Activated CD4-positive, alpha-beta T cell treated with anti-CD3 and anti-CD28 coated beads for 36 hours (primary cell): Measurements from ENCODE around the gene LTBP1. TPM values are rescaled to one million over a fixed set of nuclear protein-coding genes. Genes with fewer than 3 reads are reported as not detected.
"Not testable (repeated sequence)": the region's sequence is repeated elsewhere in the genome, so short reads cannot be mapped to it uniquely, and the experiment has no call there.

Experiments
- ATAC-seq: fragments of 200-7000 bp; cut with Tn5 transposase; one replicate; pipeline ENCODE4 v1.10.0; 2021; ENCODE audit warnings: mild to moderate bottlenecking, moderate library complexity
- CTCF ChIA-PET: fragments of 350-600 bp; sonication (Branson Sonifier 250); formaldehyde crosslinking; loops from one replicate; lab custom pipeline; 2021; ENCODE audit warnings: antibody characterized with exemption; lab: Charles Lee
- POLR2A ChIA-PET: fragments of 350-600 bp; sonication (Branson Sonifier 250); formaldehyde crosslinking; loops from one replicate; lab custom pipeline; 2021; ENCODE audit warnings: antibody characterized with exemption, inconsistent platforms; lab: Charles Lee
- DNase-seq: peaks from one replicate; pipeline ENCODE4 v3.0.0-alpha.2; 2020
- H3K27ac Mint-ChIP-seq: one replicate; pipeline ENCODE4 v1.8.0; 2021; ENCODE audit warnings: mixed read lengths
- H3K27me3 Mint-ChIP-seq: one replicate; pipeline ENCODE4 v1.8.0; 2021; ENCODE audit warnings: mixed read lengths
- H3K36me3 Mint-ChIP-seq: one replicate; pipeline ENCODE4 v1.8.0; 2021; ENCODE audit warnings: low read depth, mixed read lengths
- H3K4me1 Mint-ChIP-seq: one replicate; pipeline ENCODE4 v1.8.0; 2021; ENCODE audit warnings: mixed read lengths
- H3K4me3 Mint-ChIP-seq: one replicate; pipeline ENCODE4 v1.8.0; 2021; ENCODE audit warnings: mild to moderate bottlenecking, moderate library complexity, mixed read lengths
- H3K9me3 Mint-ChIP-seq: one replicate; pipeline ENCODE4 v1.8.0; 2021; ENCODE audit warnings: low read depth, mixed read lengths
- intact Hi-C, 2 experiments: fragments of 100-400 bp; cut with DNase I in 1 of 2; cut with micrococcal nuclease in 1 of 2; formaldehyde crosslinking; loops; one replicate each; pipeline versions ENCODE4 v1.14.2 to v1.15.1; 2022 to 2024; cut with DNase I, micrococcal nuclease
- total RNA-seq, 2 experiments: library from RNA; stranded (reverse); gene quantifications; one replicate each; pipeline ENCODE4 v1.2.3, GENCODE V29; 2021

Gene LTBP1
- total RNA-seq, 2 experiments from 2014 or later: 0.14 to 0.26 TPM

DNA sequence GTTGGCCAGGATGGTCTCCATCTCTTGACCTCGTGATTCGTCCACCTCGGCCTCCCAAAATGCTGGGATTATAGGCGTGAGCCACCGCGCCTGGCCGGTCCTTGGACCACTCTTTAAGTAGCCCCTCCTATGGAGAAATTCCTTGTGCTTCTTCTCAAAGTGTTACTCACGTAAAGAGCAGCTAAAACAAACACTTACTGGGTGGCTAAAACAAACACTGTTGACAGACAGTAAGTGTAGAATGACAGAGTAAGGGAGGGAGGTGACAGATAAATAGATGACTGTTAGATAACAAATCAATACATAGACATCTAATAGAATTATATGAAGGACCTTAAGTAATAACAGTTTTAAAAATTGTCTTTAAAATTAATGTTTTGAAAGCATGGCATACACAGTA is 488.8 kb downstream of the LTBP1 start:
- Mint-ChIP-seq H3K36me3 (no peaks in the 10 kb centered on the region), H3K27ac (no peak overlapping the region), H3K9me3 (no peaks in the 10 kb centered on the region), H3K4me1 (no peaks in the 10 kb centered on the region), H3K27me3 (peaks cover 2% of the 10 kb centered on the region), H3K4me3 (no peak overlapping the region)
- POLR2A ChIA-PET: no interaction called here
- DNase-seq (no peak), ATAC-seq (no peak)
- CTCF ChIA-PET: no interaction called here
- intact Hi-C loops: no loop called here

DNA sequence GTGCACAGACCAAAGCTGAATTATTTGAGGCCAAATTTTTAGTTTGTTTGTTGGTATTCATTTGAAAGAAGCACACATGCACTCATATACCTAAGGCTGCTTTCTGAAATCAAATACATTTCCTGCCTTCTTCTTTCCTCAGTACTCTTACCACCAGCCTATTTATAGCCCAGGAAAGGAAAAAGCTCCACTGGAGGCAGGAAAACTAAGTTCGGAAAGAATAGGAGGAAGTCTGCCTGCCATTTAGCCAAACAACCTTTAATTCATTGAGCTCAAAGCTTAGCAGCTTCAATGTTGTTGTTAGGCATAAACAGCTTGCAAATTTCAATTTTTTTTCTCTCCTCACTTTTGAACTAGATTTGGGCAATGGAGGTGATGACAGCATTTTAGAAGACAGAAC is 489.3 kb downstream of the LTBP1 start:
- H3K4me3 Mint-ChIP-seq: no peak overlapping the region
- H3K27me3 Mint-ChIP-seq: peaks cover 2% of the 10 kb centered on the region
- intact Hi-C loops: no loop called here
- CTCF ChIA-PET: interaction anchor here (0.6 kb wide), 1 partner anchor 40 kb away, joined by 3 read pairs; no protein-coding TSS in a partner anchor
- DNase-seq (no peak), ATAC-seq (no peak)
- POLR2A ChIA-PET: no interaction called here
- no peaks in the 10 kb centered on the region for H3K4me1 Mint-ChIP-seq
- H3K27ac Mint-ChIP-seq: no peak overlapping the region
- H3K36me3 Mint-ChIP-seq: no peaks in the 10 kb centered on the region
- H3K9me3 Mint-ChIP-seq: no peaks in the 10 kb centered on the region

DNA sequence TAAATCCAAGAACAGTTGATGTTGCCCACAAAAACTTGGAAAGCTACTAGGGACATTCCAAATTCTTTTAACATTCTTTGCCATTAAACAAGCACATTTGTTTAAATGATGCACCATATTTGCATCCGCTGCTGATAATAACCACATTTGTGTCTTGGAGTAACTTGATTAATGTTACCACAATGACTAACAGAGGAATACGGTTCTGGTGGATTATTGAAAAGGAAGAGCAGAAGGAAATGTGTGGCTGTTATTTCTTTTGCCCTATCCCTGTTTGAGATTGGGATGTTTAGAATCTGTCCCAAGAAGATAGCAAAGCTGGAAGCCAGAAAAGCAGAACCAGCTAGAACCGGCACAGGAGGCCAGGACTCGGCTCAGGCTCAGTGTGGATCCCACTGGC is 490.5 kb downstream of the LTBP1 start:
- ATAC-seq (no peak), DNase-seq (no peak)
- H3K27ac Mint-ChIP-seq: no peak overlapping the region
- POLR2A ChIA-PET: no interaction called here
- CTCF ChIA-PET: interaction anchor here (0.6 kb wide), 1 partner anchor 116 kb away, joined by 3 read pairs; no protein-coding TSS in a partner anchor
- peaks cover 2% of the 10 kb centered on the region for H3K27me3 Mint-ChIP-seq
- no peaks in the 10 kb centered on the region for H3K9me3 Mint-ChIP-seq
- no peaks in the 10 kb centered on the region for H3K4me1 Mint-ChIP-seq
- intact Hi-C loops: no loop called here
- no peak overlapping the region for H3K4me3 Mint-ChIP-seq
- H3K36me3 Mint-ChIP-seq: no peaks in the 10 kb centered on the region

DNA sequence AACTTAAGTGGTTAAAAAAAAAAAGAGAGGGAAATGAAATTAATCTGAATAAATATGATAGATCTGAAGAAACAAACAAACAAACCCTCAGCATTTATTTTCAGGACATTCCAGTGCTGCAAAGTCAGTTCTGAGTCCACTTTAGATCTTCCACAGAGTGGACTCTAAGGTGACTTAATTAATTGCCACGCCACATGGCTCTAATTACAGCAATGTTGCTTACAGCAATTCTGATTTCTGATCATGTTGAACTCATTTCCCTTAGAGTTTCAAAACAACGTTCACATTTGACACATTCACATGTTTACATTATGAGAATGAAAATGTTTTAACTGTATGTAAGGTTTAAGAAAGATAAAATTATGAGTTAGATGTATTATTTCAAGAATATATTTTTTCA is 491.1 kb downstream of the LTBP1 start:
- no peaks in the 10 kb centered on the region for H3K36me3 Mint-ChIP-seq
- DNase-seq: no peak
- no peak overlapping the region for H3K4me3 Mint-ChIP-seq
- H3K4me1 Mint-ChIP-seq: no peaks in the 10 kb centered on the region
- ATAC-seq: no peak
- no peaks in the 10 kb centered on the region for H3K9me3 Mint-ChIP-seq
- H3K27ac Mint-ChIP-seq: no peak overlapping the region
- POLR2A ChIA-PET: no interaction called here
- intact Hi-C loops: no loop called here
- CTCF ChIA-PET: no interaction called here
- H3K27me3 Mint-ChIP-seq: peaks cover 2% of the 10 kb centered on the region

DNA sequence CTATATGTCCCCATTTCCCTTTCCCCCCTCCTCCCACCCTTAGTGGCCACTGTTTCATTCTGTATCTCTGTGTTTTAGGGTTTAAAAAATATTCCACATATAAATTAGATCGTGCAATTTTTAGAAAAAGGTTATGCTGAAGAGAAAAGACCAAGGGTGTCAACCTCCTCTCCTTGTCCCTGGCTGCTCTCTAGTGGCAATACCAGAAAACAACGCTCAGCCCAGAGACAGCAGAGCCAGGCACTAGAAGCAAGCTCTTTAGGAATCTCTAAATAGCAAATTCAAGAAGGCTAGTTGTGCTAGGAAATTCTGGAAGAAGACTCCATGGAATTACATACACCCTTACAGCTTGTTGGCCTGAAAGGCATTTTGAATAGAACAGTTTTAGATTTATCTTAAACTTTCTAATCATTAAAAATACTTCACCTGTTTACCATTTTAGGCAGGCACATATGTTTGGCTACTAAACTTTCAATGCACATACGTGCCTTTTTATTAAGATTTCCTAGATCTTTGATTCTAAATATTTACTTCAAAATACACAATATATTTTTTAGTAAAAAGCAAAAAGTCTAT is 494.6 kb downstream of the LTBP1 start:
- Mint-ChIP-seq H3K4me1 (no peaks in the 10 kb centered on the region), H3K27ac (no peak overlapping the region), H3K36me3 (no peaks in the 10 kb centered on the region), H3K27me3 (no peaks in the 10 kb centered on the region), H3K9me3 (no peaks in the 10 kb centered on the region), H3K4me3 (no peak overlapping the region)
- peak; percentile 57 for ATAC-seq
- intact Hi-C loops: no loop called here
- ChIA-PET CTCF (interaction anchor here (1.1 kb wide), 1 partner anchor 142 kb away, joined by 6 read pairs; no protein-coding TSS in a partner anchor), POLR2A (no interaction called here)
- peak; percentile 41 for DNase-seq

DNA sequence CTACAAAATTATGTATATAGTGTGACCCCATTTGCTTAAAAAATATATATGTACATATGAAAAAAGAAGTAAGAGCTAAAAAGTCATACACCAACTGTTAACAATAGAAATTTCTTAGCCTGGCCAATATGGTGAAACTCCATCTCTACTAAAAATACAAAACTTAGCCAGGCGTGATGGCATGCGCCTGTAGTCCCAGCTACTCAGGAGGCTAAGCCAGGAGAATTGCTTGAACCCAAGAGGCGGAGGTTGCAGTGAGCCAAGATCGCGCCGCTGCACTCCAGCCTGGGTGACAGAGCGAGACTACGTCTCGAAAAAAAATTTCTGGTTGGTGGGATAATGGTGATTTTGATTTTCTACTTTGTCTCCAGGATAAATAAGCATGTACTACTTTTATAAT is 495.3 kb downstream of the LTBP1 start:
- H3K9me3 Mint-ChIP-seq, intact Hi-C loops, H3K27ac Mint-ChIP-seq, ATAC-seq, H3K4me3 Mint-ChIP-seq, DNase-seq, H3K36me3 Mint-ChIP-seq, POLR2A ChIA-PET, H3K27me3 Mint-ChIP-seq, H3K4me1 Mint-ChIP-seq: not testable (repeated sequence)
- CTCF ChIA-PET: interaction anchor here (0.8 to 1.1 kb wide), 2 partner anchors 9 to 141 kb away, joined by 3 to 6 read pairs; no protein-coding TSS in a partner anchor

DNA sequence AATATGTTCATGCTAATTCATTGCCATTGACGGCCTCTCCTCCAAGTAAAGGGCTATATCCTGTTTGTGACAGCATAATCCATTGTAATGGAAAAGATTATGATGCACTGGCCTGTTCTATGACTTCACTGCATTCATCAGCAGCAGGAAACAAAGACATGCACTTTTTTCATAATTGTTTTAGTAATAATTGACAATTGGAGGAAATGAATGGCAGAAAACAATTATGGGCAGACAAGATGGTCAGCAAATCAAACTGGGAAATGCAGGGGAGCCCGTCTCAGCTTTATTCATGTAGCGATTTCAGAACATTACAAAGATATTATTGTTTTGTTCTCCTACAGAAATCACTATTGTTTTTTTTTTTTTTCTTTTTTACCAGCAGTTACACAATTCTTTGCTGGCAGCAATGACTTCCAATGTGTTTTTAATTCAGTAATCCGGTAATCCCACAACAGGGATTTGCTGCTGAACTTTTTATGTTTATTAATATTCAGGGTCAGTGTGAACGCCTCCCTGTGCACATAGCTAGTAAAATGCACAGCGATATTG is 495.9 kb downstream of the LTBP1 start:
- Mint-ChIP-seq H3K27ac (no peak overlapping the region), H3K36me3 (no peaks in the 10 kb centered on the region), H3K4me3 (no peak overlapping the region), H3K4me1 (no peaks in the 10 kb centered on the region), H3K27me3 (no peaks in the 10 kb centered on the region), H3K9me3 (no peaks in the 10 kb centered on the region)
- ChIA-PET POLR2A (no interaction called here), CTCF (interaction anchor here (0.6 to 1.1 kb wide), 3 partner anchors 10 to 141 kb away, joined by 3 to 6 read pairs (median 3); no protein-coding TSS in a partner anchor)
- ATAC-seq (no peak), DNase-seq (no peak)
- intact Hi-C loops: no loop called here

DNA sequence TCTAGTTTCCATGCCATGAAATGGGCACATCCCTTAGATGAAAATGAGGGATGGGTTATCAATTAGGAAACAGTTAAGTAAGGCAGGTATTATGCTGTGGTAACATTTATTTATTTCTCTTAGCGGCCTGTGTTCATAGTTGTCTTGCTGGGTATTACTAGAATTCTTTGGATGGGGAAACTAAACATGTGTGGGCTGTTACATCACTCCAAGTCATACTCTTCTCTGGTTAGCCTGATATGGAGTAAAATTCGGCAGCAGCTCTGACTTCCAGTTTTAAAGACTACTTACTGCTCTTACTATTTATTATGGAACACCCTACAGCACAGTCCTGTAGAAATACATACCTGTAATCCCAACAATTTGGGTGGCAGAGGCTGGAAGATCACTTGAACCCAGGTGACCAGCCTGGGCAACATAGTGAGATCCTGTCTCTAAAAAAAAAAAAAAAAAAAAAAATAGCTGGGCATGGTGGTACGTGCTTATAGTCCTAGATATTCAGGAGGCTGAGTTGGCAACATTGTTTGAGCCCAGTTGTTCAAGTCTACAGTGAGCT is 496.6 kb downstream of the LTBP1 start:
- no peak overlapping the region for H3K27ac Mint-ChIP-seq
- intact Hi-C loops: no loop called here
- no peaks in the 10 kb centered on the region for H3K27me3 Mint-ChIP-seq
- H3K36me3 Mint-ChIP-seq: no peaks in the 10 kb centered on the region
- ChIA-PET POLR2A (no interaction called here), CTCF (interaction anchor here (0.6 to 1.1 kb wide), 2 partner anchors 12 to 140 kb away, joined by 3 read pairs; no protein-coding TSS in a partner anchor)
- no peaks in the 10 kb centered on the region for H3K9me3 Mint-ChIP-seq
- no peaks in the 10 kb centered on the region for H3K4me1 Mint-ChIP-seq
- H3K4me3 Mint-ChIP-seq: no peak overlapping the region
- DNase-seq (no peak), ATAC-seq (no peak)

DNA sequence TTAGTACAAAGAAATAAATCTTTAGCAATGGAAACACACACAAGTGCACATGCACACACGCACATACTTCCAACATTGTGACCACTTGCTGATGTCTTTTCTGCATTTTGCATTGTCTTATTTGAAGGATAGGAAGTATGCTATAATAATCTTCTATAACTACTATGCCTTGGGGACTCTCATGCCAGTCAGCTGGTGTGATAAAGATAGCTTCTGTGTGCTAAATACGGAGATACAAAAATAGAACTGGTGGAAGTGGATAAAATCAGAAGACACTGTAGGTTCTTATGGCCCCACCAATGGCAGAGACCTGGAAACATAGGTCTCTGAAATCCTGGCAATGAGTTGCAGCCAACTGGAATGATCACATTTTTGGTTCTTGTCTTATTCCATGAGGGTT is 498.2 kb downstream of the LTBP1 start:
- CTCF ChIA-PET: interaction anchor here (0.9 kb wide), 1 partner anchor 139 kb away, joined by 7 read pairs; no protein-coding TSS in a partner anchor
- no peak for DNase-seq
- Mint-ChIP-seq H3K27ac (no peak overlapping the region), H3K4me3 (no peak overlapping the region), H3K9me3 (no peaks in the 10 kb centered on the region), H3K36me3 (no peaks in the 10 kb centered on the region), H3K27me3 (no peaks in the 10 kb centered on the region), H3K4me1 (no peaks in the 10 kb centered on the region)
- POLR2A ChIA-PET: no interaction called here
- intact Hi-C loops: no loop called here
- ATAC-seq: no peak

DNA sequence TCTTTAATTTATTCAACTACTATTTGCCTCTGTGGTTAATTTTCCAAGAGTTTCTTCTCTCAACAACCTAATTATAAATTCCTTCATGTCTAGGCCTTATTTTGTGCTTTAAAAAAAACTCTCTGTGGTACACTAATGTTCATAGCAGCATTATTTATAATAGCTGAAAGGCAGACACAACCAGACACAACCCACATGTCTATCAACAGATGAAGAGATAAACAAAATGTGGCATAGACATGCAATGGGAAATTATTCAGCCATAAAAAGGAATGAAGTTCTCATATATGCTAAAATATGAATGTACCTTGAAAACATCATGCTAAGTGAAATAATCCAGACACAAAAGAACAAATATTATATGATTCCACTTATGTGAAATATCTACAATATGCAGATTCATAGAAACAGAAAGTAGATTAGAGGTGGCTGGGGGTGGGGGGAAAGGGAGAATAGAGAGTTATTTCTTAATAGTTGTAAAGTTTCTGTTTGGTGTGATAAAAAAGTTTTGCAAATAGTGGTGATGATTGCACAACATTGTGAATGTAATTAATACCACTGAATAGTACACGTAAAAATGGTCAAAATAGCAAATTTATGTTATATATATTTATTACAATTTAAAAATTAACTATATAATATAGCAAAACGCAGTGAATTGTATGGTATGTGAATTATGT is 501.6 kb downstream of the LTBP1 start:
- CTCF ChIA-PET: no interaction called here
- POLR2A ChIA-PET: no interaction called here
- Mint-ChIP-seq H3K27me3 (no peaks in the 10 kb centered on the region), H3K27ac (no peak overlapping the region), H3K4me3 (no peak overlapping the region), H3K36me3 (peaks cover 4% of the 10 kb centered on the region), H3K9me3 (peaks cover 4% of the 10 kb centered on the region), H3K4me1 (no peaks in the 10 kb centered on the region)
- DNase-seq (no peak), ATAC-seq (no peak)
- intact Hi-C loops: no loop called here
